Endothelial cell (in vitro differentiated cells): ENCODE results near the gene LIPF. TPM values are rescaled to one million over a fixed set of nuclear protein-coding genes. Genes with fewer than 3 reads are reported as not detected.
A peak's percentile ranks its signal among the peaks of the same experiment; 100 is the strongest.

ENCODE experiments used
- DNase-seq: peaks from one replicate; pipeline ENCODE4 v3.0.0; 2021; ENCODE audit warnings: low spot score
- H3K27ac Mint-ChIP-seq: one replicate; pipeline ENCODE4 v1.8.0; 2021; ENCODE audit warnings: mixed read lengths, inconsistent platforms; ENCODE audit not compliant: unreplicated experiment
- H3K27me3 Mint-ChIP-seq: one replicate; pipeline ENCODE4 v1.8.0; 2021; ENCODE audit warnings: mild to moderate bottlenecking, moderate library complexity, mixed read lengths, inconsistent platforms; ENCODE audit not compliant: unreplicated experiment
- H3K36me3 Mint-ChIP-seq: one replicate; pipeline ENCODE4 v1.8.0; 2021; ENCODE audit warnings: mild to moderate bottlenecking, low read depth, mixed read lengths, inconsistent platforms; ENCODE audit not compliant: unreplicated experiment
- H3K4me1 Mint-ChIP-seq: one replicate; pipeline ENCODE4 v1.8.0; 2021; ENCODE audit warnings: mild to moderate bottlenecking, mixed read lengths, inconsistent platforms; ENCODE audit not compliant: unreplicated experiment
- H3K4me3 Mint-ChIP-seq: one replicate; pipeline ENCODE4 v1.8.0; 2021; ENCODE audit warnings: mild to moderate bottlenecking, mixed read lengths, inconsistent platforms; ENCODE audit not compliant: unreplicated experiment
- H3K9me3 Mint-ChIP-seq: one replicate; pipeline ENCODE4 v1.8.0; 2021; ENCODE audit warnings: mixed read lengths, inconsistent platforms; ENCODE audit not compliant: unreplicated experiment
- CTCF ChIP-seq: fragments of 200-600 bp; sonication (generic); IDR thresholded peaks from one replicate; pipeline ENCODE4 v1.5.0; 2021; ENCODE audit warnings: antibody characterized with exemption; ENCODE audit not compliant: unreplicated experiment
- total RNA-seq: library from RNA; stranded (reverse); fragmentation: NEBNext Ultra II Directional; extraction: Animal tissue kit (Norgen Biotek cat#: 25700); gene quantifications from one replicate; pipeline ENCODE4 v1.2.1, GENCODE V29; 2021; ENCODE audit not compliant: unreplicated experiment

The LIPF gene
- total RNA-seq, 1 donor from 2014 or later, result not detected

GRCh38 chr10:88682491-88682890 lies 18.2 kb downstream of the LIPF start:
- Mint-ChIP-seq H3K4me1 (no peaks in the 10 kb centered on the region), H3K4me3 (no peak overlapping the region), H3K27ac (no peak overlapping the region), H3K27me3 (no peaks in the 10 kb centered on the region), H3K9me3 (no peaks in the 10 kb centered on the region), H3K36me3 (no peaks in the 10 kb centered on the region)
- DNase-seq, result no peak
- TF ChIP-seq CTCF, result no peak

GRCh38 chr10:88687853-88688467 lies 23.7 kb downstream of the LIPF start:
- no peak for DNase-seq
- Mint-ChIP-seq H3K9me3 (no peaks in the 10 kb centered on the region), H3K4me3 (no peak overlapping the region), H3K4me1 (no peaks in the 10 kb centered on the region), H3K27me3 (no peaks in the 10 kb centered on the region), H3K27ac (no peak overlapping the region), H3K36me3 (no peaks in the 10 kb centered on the region)
- TF ChIP-seq CTCF, result peak; percentile 91

GRCh38 chr10:88689366-88689765 lies 25.1 kb downstream of the LIPF start:
- TF ChIP-seq CTCF, result no peak
- no peaks in the 10 kb centered on the region for H3K9me3 Mint-ChIP-seq
- DNase-seq, result no peak
- H3K27me3 Mint-ChIP-seq, result no peaks in the 10 kb centered on the region
- H3K36me3 Mint-ChIP-seq, result no peaks in the 10 kb centered on the region
- H3K4me1 Mint-ChIP-seq, result no peaks in the 10 kb centered on the region
- H3K27ac Mint-ChIP-seq, result no peak overlapping the region
- no peak overlapping the region for H3K4me3 Mint-ChIP-seq

- Mint-ChIP-seq H3K4me1 (no peaks in the 10 kb centered on the region), H3K36me3 (no peaks in the 10 kb centered on the region), H3K27ac (no peak overlapping the region), H3K27me3 (no peaks in the 10 kb centered on the region), H3K9me3 (no peaks in the 10 kb centered on the region), H3K4me3 (no peak overlapping the region)
- DNase-seq, result no peak
- peak; percentile 26 for TF ChIP-seq CTCF
Observed at GRCh38 chr10:88693392-88694020, 29.3 kb downstream of the LIPF start.

GRCh38 chr10:88702848-88703597 lies 38.8 kb downstream of the LIPF start:
- no peaks in the 10 kb centered on the region for H3K9me3 Mint-ChIP-seq
- H3K4me1 Mint-ChIP-seq, result peaks cover 15% of the 10 kb centered on the region
- no peaks in the 10 kb centered on the region for H3K36me3 Mint-ChIP-seq
- H3K4me3 Mint-ChIP-seq, result no peak overlapping the region
- DNase-seq, result peak; percentile 29
- no peak for TF ChIP-seq CTCF
- no peaks in the 10 kb centered on the region for H3K27me3 Mint-ChIP-seq
- H3K27ac Mint-ChIP-seq, result no peak overlapping the region
